ENCODE results near the gene COL9A3.

COL9A3 gene

GRCh38 chr20:62882426-62882825 lies 65.6 kb downstream of the COL9A3 start:
- no peak for DNase-seq

- no peak for DNase-seq
Observed at GRCh38 chr20:62884556-62884955, 67.7 kb downstream of the COL9A3 start.

- DNase-seq: no peak
Observed at GRCh38 chr20:62885046-62885895, 68.4 kb downstream of the COL9A3 start.

- DNase-seq: no peak
Observed at GRCh38 chr20:62885896-62886708, 69.3 kb downstream of the COL9A3 start.

GRCh38 chr20:62886709-62887058 lies 69.8 kb downstream of the COL9A3 start:
- DNase-seq: no peak

GRCh38 chr20:62887152-62887859 lies 70.5 kb downstream of the COL9A3 start:
- no peak for DNase-seq

- no peak for DNase-seq
Observed at GRCh38 chr20:62887860-62888239, 71.0 kb downstream of the COL9A3 start.

- no peak for DNase-seq
Observed at GRCh38 chr20:62888406-62888805, 71.6 kb downstream of the COL9A3 start.

GRCh38 chr20:62888910-62889309 lies 72.1 kb downstream of the COL9A3 start:
- no peak for DNase-seq

- DNase-seq: no peak
Observed at GRCh38 chr20:62889411-62889810, 72.6 kb downstream of the COL9A3 start.

GRCh38 chr20:62889871-62890270 lies 73.0 kb downstream of the COL9A3 start:
- no peak for DNase-seq

GRCh38 chr20:62890444-62890843 lies 73.6 kb downstream of the COL9A3 start:
- DNase-seq: no peak

Measured in activated CD4-positive, alpha-beta T cell treated with anti-CD3 and anti-CD28 coated beads for 1 hour (primary cell).